Neural cell (in vitro differentiated cells): ENCODE measurements around the gene CLEC4C. TPM values are rescaled to one million over a fixed set of nuclear protein-coding genes. Genes with fewer than 3 reads are reported as not detected.

ENCODE experiments used
- H2AFZ ChIP-seq: fragments of 200-600, 300-800 bp; sonication (generic), shearing (Covaris generic); 2 replicates; pipeline ENCODE4 v1.6.0; 2014; ENCODE audit warnings: low read depth, mild to moderate bottlenecking, antibody characterized with exemption, low read length, moderate library complexity
- H3F3A ChIP-seq: fragments of 200-600 bp; shearing (Covaris generic); 2 replicates; pipeline ENCODE4 v1.6.1; 2016; ENCODE audit warnings: mild to moderate bottlenecking, moderate library complexity, mixed read lengths, antibody characterized with exemption, low read length; ENCODE audit not compliant: insufficient read depth, poor library complexity, severe bottlenecking
- H3K27ac ChIP-seq: fragments of 200-600, 300-800 bp; sonication (generic), shearing (Covaris generic); 2 replicates; pipeline ENCODE4 v1.5.1; 2014; ENCODE audit warnings: mild to moderate bottlenecking, low read length, moderate library complexity
- H3K27me3 ChIP-seq: fragments of 300-800, 200-600 bp; sonication (generic), shearing (Covaris generic); 2 replicates; pipeline ENCODE4 v1.6.0; 2014; ENCODE audit warnings: mild to moderate bottlenecking, low read depth, low read length, moderate library complexity; ENCODE audit not compliant: insufficient read depth
- H3K36me3 ChIP-seq: fragments of 300-800, 200-600 bp; sonication (generic), shearing (Covaris generic); 2 replicates; pipeline ENCODE4 v1.5.1; 2014; ENCODE audit warnings: mild to moderate bottlenecking, antibody characterized with exemption, low read length, moderate library complexity; ENCODE audit not compliant: insufficient read depth
- H3K4me2 ChIP-seq: fragments of 300-800, 200-600 bp; sonication (generic), shearing (Covaris generic); 2 replicates; pipeline ENCODE4 v1.6.0; 2014; ENCODE audit warnings: mild to moderate bottlenecking, low read length
- H3K4me3 ChIP-seq: fragments of 300-800, 200-600 bp; sonication (generic), shearing (Covaris generic); 2 replicates; pipeline ENCODE4 v1.5.1; 2014; ENCODE audit warnings: mild to moderate bottlenecking, low read length, moderate library complexity
- H3K79me2 ChIP-seq: fragments of 200-600 bp; shearing (Covaris generic); replicated peaks from 2 replicates; pipeline ENCODE4 v1.6.0; 2014; ENCODE audit warnings: mild to moderate bottlenecking, low read length, moderate library complexity; ENCODE audit not compliant: insufficient read depth
- H3K9ac ChIP-seq: fragments of 300-800, 200-600 bp; sonication (generic), shearing (Covaris generic); 2 replicates; pipeline ENCODE4 v1.6.1; 2016; ENCODE audit warnings: mild to moderate bottlenecking, low read length, mixed read lengths
- H3K9me2 ChIP-seq: fragments of 200-600 bp; shearing (Covaris generic); 2 replicates; pipeline ENCODE4 v1.6.1; 2016; ENCODE audit warnings: mild to moderate bottlenecking, low read length, mixed read lengths; ENCODE audit not compliant: insufficient read depth
- H3K9me3 ChIP-seq: fragments of 200-600, 300-800 bp; sonication (generic), shearing (Covaris generic); 2 replicates; pipeline ENCODE4 v1.6.1; 2016; ENCODE audit warnings: mild to moderate bottlenecking, mixed run types, low read length, moderate library complexity, mixed read lengths
- H4K20me1 ChIP-seq: fragments of 200-600 bp; shearing (Covaris generic); 2 replicates; pipeline ENCODE4 v1.6.1; 2016; ENCODE audit warnings: mild to moderate bottlenecking, mixed run types; ENCODE audit not compliant: insufficient read depth
- EP300 ChIP-seq: fragments of 450-650 bp; conservative IDR thresholded peaks from 2 replicates; pipeline ENCODE4 v1.6.1; 2014; ENCODE audit warnings: antibody characterized with exemption, mild to moderate bottlenecking, moderate library complexity; ENCODE audit not compliant: poor library complexity, severe bottlenecking
- EZH2 ChIP-seq: fragments of 200-600, 300-800 bp; shearing (Covaris generic), sonication (generic); IDR thresholded peaks from 2 replicates; pipeline ENCODE4 v1.6.1; 2014; ENCODE audit warnings: antibody characterized with exemption, low read length, borderline replicate concordance, mild to moderate bottlenecking; ENCODE audit not compliant: insufficient read depth, poor library complexity, severe bottlenecking
- MXI1 ChIP-seq: fragments of 450-650 bp; conservative IDR thresholded peaks from 2 replicates; pipeline ENCODE4 v1.6.1; 2014; ENCODE audit warnings: antibody characterized with exemption, mild to moderate bottlenecking; ENCODE audit not compliant: poor library complexity, severe bottlenecking
- POLR2AphosphoS5 ChIP-seq: IDR thresholded peaks from 2 replicates; pipeline ENCODE4 v1.6.1; 2012
- RAD21 ChIP-seq: fragments of 450-650 bp; conservative IDR thresholded peaks from 2 replicates; pipeline ENCODE4 v1.6.1; 2014; ENCODE audit warnings: antibody characterized with exemption, mild to moderate bottlenecking, moderate library complexity
- SMC3 ChIP-seq: fragments of 450-650 bp; conservative IDR thresholded peaks from 2 replicates; pipeline ENCODE4 v1.6.1; 2014; ENCODE audit warnings: antibody characterized with exemption, mild to moderate bottlenecking, moderate library complexity; ENCODE audit not compliant: poor library complexity
- TAF1 ChIP-seq: IDR thresholded peaks from 2 replicates; pipeline ENCODE4 v1.6.1; 2012; ENCODE audit warnings: low read depth
- polyA plus RNA-seq: library from polyadenylated mRNA; depleted of rRNA; stranded (reverse); fragments of >200 nt; gene quantifications from 2 replicates; pipeline ENCODE4 v1.2.3, GENCODE V29; 2014
- TF ChIP-seq, protein P1 (sequence below): fragments of 450-650 bp; IDR thresholded peaks from 2 replicates; pipeline ENCODE4 v1.5.1; 2014; ENCODE audit warnings: antibody characterized with exemption, mild to moderate bottlenecking, moderate library complexity; ENCODE audit not compliant: poor library complexity, severe bottlenecking
- TF ChIP-seq, protein P2 (sequence below): IDR thresholded peaks from 2 replicates; pipeline ENCODE4 v1.6.1; 2012; ENCODE audit warnings: borderline replicate concordance

The CLEC4C gene
- polyA plus RNA-seq, 1 donor from 2014 or later = not detected

DNA sequence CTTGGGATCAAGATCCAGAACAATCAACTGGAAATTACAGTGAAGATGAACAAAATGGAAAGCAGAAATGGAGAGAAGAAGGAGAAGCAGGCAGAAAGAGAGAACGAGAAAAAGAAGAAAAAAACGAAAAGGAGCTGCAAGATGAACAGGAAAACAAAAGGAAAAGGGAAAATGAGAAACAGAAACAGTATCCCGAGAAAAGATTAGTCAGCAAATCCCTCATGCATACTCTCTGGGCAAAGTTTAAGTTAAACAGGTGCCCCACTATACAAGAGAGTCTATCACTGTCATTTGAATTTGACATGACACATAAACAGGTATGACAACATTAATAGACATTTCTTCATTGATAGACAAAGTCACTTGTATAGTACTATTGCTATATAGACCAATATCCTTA, 22.8 kb upstream of the CLEC4C start:
- Histone ChIP-seq H3K4me3 (no peak overlapping the region), H3K9ac (no peak overlapping the region), H3K79me2 (no peaks in the 10 kb centered on the region), H3K27ac (no peak overlapping the region), H3F3A (no peaks in the 10 kb centered on the region), H3K9me2 (no peaks in the 10 kb centered on the region), H3K9me3 (no peaks in the 10 kb centered on the region), H4K20me1 (no peaks in the 10 kb centered on the region), H3K36me3 (no peaks in the 10 kb centered on the region), H3K27me3 (no peaks in the 10 kb centered on the region), H3K4me2 (no peak overlapping the region), H2AFZ (no peak overlapping the region)
- TF ChIP-seq RAD21 = no peak
- no peak for TF ChIP-seq POLR2AphosphoS5
- TF ChIP-seq TAF1 = no peak

DNA sequence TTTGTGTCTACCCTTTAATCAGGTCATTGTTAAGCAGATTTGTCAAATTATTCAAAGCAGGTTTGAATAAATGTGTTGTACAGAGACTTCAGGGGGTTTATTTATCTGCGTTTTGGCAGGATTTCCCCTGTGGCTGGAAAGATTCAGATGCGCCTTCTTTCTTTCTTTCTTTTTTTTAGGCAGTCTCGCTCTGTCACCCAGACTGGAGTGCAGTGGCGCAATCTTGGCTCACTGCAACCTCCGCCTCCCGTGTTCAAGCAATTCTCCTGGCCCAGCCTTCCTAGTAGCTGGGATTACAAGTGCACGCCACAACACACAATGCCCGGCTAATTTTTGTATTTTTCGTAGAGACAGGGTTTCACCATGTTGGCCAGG, 11.6 kb upstream of the CLEC4C start:
- Histone ChIP-seq H2AFZ (no peak overlapping the region), H3K9me3 (no peaks in the 10 kb centered on the region), H3K9ac (no peak overlapping the region), H3K4me3 (no peak overlapping the region), H3K36me3 (no peaks in the 10 kb centered on the region), H3K79me2 (no peaks in the 10 kb centered on the region), H3K4me2 (no peak overlapping the region), H3K27me3 (no peaks in the 10 kb centered on the region), H4K20me1 (no peaks in the 10 kb centered on the region), H3F3A (no peaks in the 10 kb centered on the region), H3K27ac (no peak overlapping the region), H3K9me2 (no peaks in the 10 kb centered on the region)
- TF ChIP-seq MXI1 = no peak
- no peak for TF ChIP-seq POLR2AphosphoS5
- no peak for TF ChIP-seq EP300
- TF ChIP-seq, protein P1, sequence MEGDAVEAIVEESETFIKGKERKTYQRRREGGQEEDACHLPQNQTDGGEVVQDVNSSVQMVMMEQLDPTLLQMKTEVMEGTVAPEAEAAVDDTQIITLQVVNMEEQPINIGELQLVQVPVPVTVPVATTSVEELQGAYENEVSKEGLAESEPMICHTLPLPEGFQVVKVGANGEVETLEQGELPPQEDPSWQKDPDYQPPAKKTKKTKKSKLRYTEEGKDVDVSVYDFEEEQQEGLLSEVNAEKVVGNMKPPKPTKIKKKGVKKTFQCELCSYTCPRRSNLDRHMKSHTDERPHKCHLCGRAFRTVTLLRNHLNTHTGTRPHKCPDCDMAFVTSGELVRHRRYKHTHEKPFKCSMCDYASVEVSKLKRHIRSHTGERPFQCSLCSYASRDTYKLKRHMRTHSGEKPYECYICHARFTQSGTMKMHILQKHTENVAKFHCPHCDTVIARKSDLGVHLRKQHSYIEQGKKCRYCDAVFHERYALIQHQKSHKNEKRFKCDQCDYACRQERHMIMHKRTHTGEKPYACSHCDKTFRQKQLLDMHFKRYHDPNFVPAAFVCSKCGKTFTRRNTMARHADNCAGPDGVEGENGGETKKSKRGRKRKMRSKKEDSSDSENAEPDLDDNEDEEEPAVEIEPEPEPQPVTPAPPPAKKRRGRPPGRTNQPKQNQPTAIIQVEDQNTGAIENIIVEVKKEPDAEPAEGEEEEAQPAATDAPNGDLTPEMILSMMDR = no peak
- TF ChIP-seq RAD21 = no peak
- TF ChIP-seq EZH2 = no peak
- no peak for TF ChIP-seq TAF1
- TF ChIP-seq, protein P2, sequence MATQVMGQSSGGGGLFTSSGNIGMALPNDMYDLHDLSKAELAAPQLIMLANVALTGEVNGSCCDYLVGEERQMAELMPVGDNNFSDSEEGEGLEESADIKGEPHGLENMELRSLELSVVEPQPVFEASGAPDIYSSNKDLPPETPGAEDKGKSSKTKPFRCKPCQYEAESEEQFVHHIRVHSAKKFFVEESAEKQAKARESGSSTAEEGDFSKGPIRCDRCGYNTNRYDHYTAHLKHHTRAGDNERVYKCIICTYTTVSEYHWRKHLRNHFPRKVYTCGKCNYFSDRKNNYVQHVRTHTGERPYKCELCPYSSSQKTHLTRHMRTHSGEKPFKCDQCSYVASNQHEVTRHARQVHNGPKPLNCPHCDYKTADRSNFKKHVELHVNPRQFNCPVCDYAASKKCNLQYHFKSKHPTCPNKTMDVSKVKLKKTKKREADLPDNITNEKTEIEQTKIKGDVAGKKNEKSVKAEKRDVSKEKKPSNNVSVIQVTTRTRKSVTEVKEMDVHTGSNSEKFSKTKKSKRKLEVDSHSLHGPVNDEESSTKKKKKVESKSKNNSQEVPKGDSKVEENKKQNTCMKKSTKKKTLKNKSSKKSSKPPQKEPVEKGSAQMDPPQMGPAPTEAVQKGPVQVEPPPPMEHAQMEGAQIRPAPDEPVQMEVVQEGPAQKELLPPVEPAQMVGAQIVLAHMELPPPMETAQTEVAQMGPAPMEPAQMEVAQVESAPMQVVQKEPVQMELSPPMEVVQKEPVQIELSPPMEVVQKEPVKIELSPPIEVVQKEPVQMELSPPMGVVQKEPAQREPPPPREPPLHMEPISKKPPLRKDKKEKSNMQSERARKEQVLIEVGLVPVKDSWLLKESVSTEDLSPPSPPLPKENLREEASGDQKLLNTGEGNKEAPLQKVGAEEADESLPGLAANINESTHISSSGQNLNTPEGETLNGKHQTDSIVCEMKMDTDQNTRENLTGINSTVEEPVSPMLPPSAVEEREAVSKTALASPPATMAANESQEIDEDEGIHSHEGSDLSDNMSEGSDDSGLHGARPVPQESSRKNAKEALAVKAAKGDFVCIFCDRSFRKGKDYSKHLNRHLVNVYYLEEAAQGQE = no peak
- no peak for TF ChIP-seq SMC3

DNA sequence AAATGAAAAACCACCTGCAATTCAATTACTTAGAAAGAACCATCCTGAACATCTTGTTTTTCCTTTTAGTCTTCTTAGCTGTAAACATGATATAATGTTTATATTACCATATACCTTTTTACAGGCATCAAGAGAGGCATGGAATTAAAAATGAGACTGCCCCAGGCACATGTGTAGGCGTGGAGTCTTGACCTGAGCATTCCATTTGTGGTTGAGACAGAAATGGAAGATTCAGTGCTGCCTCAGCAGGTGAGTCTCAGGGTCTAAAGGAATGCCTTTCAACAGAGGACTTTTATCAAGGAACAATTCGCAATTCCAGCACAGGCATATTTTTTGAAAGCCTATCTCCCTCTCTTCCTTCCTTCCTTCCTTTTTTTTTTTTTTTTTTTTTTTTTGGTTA, 9.8 kb upstream of the CLEC4C start:
- Histone ChIP-seq H3K79me2 (no peaks in the 10 kb centered on the region), H3K4me3 (no peak overlapping the region), H3K4me2 (no peak overlapping the region), H2AFZ (no peak overlapping the region), H3K9ac (no peak overlapping the region), H3K9me3 (no peaks in the 10 kb centered on the region), H3F3A (no peaks in the 10 kb centered on the region), H3K9me2 (no peaks in the 10 kb centered on the region), H3K27me3 (no peaks in the 10 kb centered on the region), H4K20me1 (no peaks in the 10 kb centered on the region), H3K36me3 (no peaks in the 10 kb centered on the region), H3K27ac (no peak overlapping the region)
- TF ChIP-seq MXI1 (no peak), POLR2AphosphoS5 (no peak), EZH2 (no peak), EP300 (no peak), SMC3 (no peak), RAD21 (no peak), TAF1 (no peak)
- TF ChIP-seq, protein P1 = no peak
- TF ChIP-seq, protein P2 = no peak
